HG03159 (cell line): ENCODE data around the gene CCDC197.

Experiments used
- ATAC-seq: cut with Tn5 transposase; IDR thresholded peaks from one replicate; pipeline ENCODE4 v1.9.1; 2021; ENCODE audit warnings: mild to moderate bottlenecking, moderate library complexity; ENCODE audit not compliant: unreplicated experiment

The CCDC197 gene

DNA sequence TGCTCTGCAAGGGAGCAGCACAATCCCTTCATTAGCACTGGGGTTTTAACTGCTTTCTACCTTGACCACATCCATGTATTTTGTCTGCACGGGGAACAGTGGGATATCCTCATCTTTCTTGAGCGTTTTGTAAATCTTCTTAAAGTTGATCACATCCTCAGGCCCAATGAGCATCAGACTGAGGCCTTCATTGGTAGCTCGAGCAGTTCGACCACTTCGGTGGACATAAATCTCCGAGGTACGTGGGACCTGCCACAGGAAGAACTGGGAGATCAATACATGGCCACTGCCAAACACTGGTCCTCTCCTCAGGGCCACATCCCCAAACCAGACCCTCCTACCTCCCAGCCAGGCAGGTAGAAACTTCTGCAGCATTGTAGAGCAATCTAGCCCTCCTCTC, 57.8 kb downstream of the CCDC197 start:
- ATAC-seq, result no peak

DNA sequence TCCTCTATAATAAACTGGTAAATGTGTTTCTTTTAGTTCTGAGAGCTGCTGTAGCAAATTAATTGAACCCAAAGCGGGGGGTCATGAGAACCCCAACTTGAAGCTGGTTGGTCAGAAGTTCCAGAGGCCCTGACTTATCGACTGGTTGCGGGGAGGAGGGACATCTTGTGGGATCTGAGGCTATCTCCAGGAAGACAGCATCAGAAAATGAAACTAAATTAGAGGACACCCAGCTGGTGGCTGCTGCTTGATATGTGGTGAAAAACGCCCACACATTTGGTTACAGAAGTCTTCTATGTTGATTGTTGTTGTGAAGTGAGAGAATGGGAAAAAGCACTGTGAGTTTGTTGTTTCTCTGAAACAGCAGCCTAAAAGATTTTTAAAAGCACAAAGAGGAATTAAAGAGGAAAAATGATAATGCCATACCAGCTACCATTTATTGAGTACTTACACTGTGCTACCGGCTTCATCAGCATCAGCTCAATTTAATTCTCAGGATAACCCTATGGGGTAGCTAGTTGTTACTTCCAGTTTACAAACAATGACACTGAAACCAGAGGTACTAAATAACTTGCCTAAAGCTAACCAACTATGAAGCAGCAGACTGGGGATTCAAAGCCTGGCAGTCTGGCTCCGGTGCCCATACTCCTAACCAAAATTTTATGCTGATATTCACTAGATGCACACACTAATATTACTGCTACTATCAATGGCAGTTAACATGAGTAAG, 59.6 kb downstream of the CCDC197 start:
- ATAC-seq, result peak; percentile 72

DNA sequence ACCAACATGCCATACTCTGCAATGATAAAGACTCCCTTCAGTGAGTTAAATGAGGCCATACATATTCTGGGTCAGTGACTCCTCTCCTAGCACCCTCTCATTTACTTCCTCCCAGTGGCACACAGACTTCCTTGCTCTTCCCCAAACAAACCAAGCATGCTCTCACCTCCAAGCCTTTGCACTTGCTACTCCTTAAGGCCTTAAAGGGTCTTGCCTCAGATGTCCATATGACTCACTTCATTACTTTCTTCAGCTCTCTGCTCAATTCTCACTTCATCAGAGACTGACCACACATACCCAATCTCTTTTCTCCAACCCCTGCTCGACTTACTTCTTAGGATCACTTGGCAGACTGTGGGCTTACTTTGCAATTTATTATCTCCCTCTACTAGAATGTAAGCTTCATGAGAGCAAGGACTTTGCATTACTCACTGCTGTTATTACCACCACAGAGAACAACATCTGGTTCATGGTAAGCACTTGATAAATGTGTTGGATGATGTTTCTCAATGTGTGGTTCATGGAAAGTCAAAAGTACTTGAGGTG, 61.1 kb downstream of the CCDC197 start:
- no peak for ATAC-seq
